Mucosa of descending colon (tissue), 3 donors: ENCODE data around the gene TRIB2. TPM values are rescaled to one million over a fixed set of nuclear protein-coding genes. Genes with fewer than 3 reads are reported as not detected.

Experiments used
- ATAC-seq: fragments of 200-7000 bp; cut with Tn5 transposase; one replicate; pipeline ENCODE4 v1.9.1; 2020; ENCODE audit warnings: mild to moderate bottlenecking, moderate library complexity
- DNase-seq, 3 donors: peaks; one replicate each; pipeline ENCODE4 v3.0.0-alpha.2; 2020
- H3K36me3 ChIP-seq: fragments of 200-600 bp; one replicate; pipeline ENCODE4 v1.8.0; 2021; ENCODE audit warnings: low read depth, mild to moderate bottlenecking
- H3K4me1 ChIP-seq: fragments of 200-600 bp; one replicate; pipeline ENCODE4 v1.8.0; 2021; ENCODE audit warnings: low read depth, mild to moderate bottlenecking
- H3K4me3 ChIP-seq: fragments of 200-600 bp; one replicate; pipeline ENCODE4 v1.8.0; 2021; ENCODE audit warnings: mild to moderate bottlenecking
- H3K9me3 ChIP-seq: fragments of 200-600 bp; one replicate; pipeline ENCODE4 v1.8.0; 2021; ENCODE audit warnings: mild to moderate bottlenecking
- CTCF ChIP-seq: fragments of 200-600 bp; IDR thresholded peaks from one replicate; pipeline ENCODE4 v1.8.0; 2022; ENCODE audit warnings: antibody characterized with exemption, mild to moderate bottlenecking
- intact Hi-C, 2 donors: fragments of 100-400 bp; cut with DNase I in 1 of 2; cut with micrococcal nuclease in 1 of 2; formaldehyde crosslinking; loops; one replicate each; pipeline versions ENCODE4 v1.11.0 to v1.11.1; 2022; cut with DNase I, micrococcal nuclease
- total RNA-seq, 3 donors: library from RNA; stranded (reverse); fragmentation: NEBNext Ultra II Directional in 2 of 3; extraction: Animal tissue kit (Norgen Biotek cat#: 25700) in 2 of 3; gene quantifications; one replicate each; pipeline versions ENCODE4 v1.2.1 to v1.2.4, GENCODE V29; 2021 to 2023
- donor health status: DM: no; HTN: no; CAD: no; lungs with moderate emphysema.
- donor health status: DM: no; HTN: no; CAD: no.
- donor health status: DM: no; HTN: yes; CAD: no.

Gene TRIB2
- total RNA-seq, 3 donors from 2014 or later = 4.9 to 28.3 (median 6.8) TPM

- Histone ChIP-seq H3K4me3 (no peak overlapping the region), H3K9me3 (no peaks in the 10 kb centered on the region), H3K4me1 (no peaks in the 10 kb centered on the region), H3K36me3 (no peaks in the 10 kb centered on the region)
- no peak for ATAC-seq
- TF ChIP-seq CTCF = no peak
- intact Hi-C loops = no loop called here
- no peak for DNase-seq
These were observed 11.0 kb upstream of the TRIB2 start for GRCh38 chr2:12705742-12706141.

- H3K4me3 ChIP-seq = no peak overlapping the region
- no peaks in the 10 kb centered on the region for H3K4me1 ChIP-seq
- ATAC-seq = no peak
- no peak for TF ChIP-seq CTCF
- no peak for DNase-seq
- intact Hi-C loops = no loop called here
- H3K9me3 ChIP-seq = no peaks in the 10 kb centered on the region
- H3K36me3 ChIP-seq = no peaks in the 10 kb centered on the region
These were observed 8.1 kb upstream of the TRIB2 start for GRCh38 chr2:12708508-12709206.

- DNase-seq (no peak), ATAC-seq (peak; percentile 79)
- intact Hi-C loops = no loop called here
These were observed 7.6 kb upstream of the TRIB2 start for GRCh38 chr2:12709207-12709522.

GRCh38 chr2:12710301-12710700 lies 6.4 kb upstream of the TRIB2 start:
- intact Hi-C loops = loop anchor here in 1 of 2 donors (10.0 kb wide), 1 partner anchor 846 kb away; no protein-coding TSS in a partner anchor
- Histone ChIP-seq H3K36me3 (no peaks in the 10 kb centered on the region), H3K9me3 (no peaks in the 10 kb centered on the region), H3K4me1 (no peaks in the 10 kb centered on the region), H3K4me3 (no peak overlapping the region)
- DNase-seq = no peak
- ATAC-seq = peak; percentile 45
- TF ChIP-seq CTCF = no peak

More at GRCh38 chr2:12709207-12709522, 7.6 kb upstream of the TRIB2 start:
- Histone ChIP-seq H3K4me1 (no peaks in the 10 kb centered on the region), H3K9me3 (no peaks in the 10 kb centered on the region), H3K4me3 (no peak overlapping the region), H3K36me3 (no peaks in the 10 kb centered on the region)
- no peak for TF ChIP-seq CTCF

- intact Hi-C loops = loop anchor here in 1 of 2 donors (10.0 kb wide), 1 partner anchor 847 kb away; no protein-coding TSS in a partner anchor
- TF ChIP-seq CTCF = no peak
- Histone ChIP-seq H3K4me1 (no peaks in the 10 kb centered on the region), H3K4me3 (no peak overlapping the region), H3K36me3 (no peaks in the 10 kb centered on the region), H3K9me3 (no peaks in the 10 kb centered on the region)
- DNase-seq (no peak), ATAC-seq (no peak)
These were observed 5.4 kb upstream of the TRIB2 start for GRCh38 chr2:12711339-12711738.
